Activated CD8-positive, alpha-beta T cell treated with anti-CD3 and anti-CD28 coated beads, Interleukin-2, amount 10 ng/mL, durations not matched to agents 7 days and 5 days (primary cell): Measurements from ENCODE around the gene FBLN5. TPM values are rescaled to one million over a fixed set of nuclear protein-coding genes. Genes with fewer than 3 reads are reported as not detected.
"Not testable (repeated sequence)": the region's sequence is repeated elsewhere in the genome, so short reads cannot be mapped to it uniquely, and the experiment has no call there.

Experiments
- ATAC-seq: fragments of 150-1000 bp; cut with Tn5 transposase; one replicate; pipeline ENCODE4 v1.10.0; 2021; ENCODE audit warnings: moderate library complexity
- CTCF ChIA-PET: fragments of 350-600 bp; sonication (Branson Sonifier 250); formaldehyde crosslinking; loops from one replicate; lab custom pipeline; 2021; ENCODE audit warnings: antibody characterized with exemption; lab: Charles Lee
- POLR2A ChIA-PET: fragments of 350-600 bp; sonication (Branson Sonifier 250); formaldehyde crosslinking; loops from one replicate; lab custom pipeline; 2021; ENCODE audit warnings: antibody characterized with exemption; lab: Charles Lee
- DNase-seq: peaks from one replicate; pipeline ENCODE4 v3.0.0-alpha.2; 2020
- H3K27ac Mint-ChIP-seq: one replicate; pipeline ENCODE4 v1.8.0; 2021; ENCODE audit warnings: mild to moderate bottlenecking, mixed read lengths
- H3K27me3 Mint-ChIP-seq: one replicate; pipeline ENCODE4 v1.8.0; 2021; ENCODE audit warnings: low read depth, mixed read lengths
- H3K36me3 Mint-ChIP-seq: one replicate; pipeline ENCODE4 v1.8.0; 2021; ENCODE audit warnings: low read depth, mixed read lengths
- H3K4me1 Mint-ChIP-seq: one replicate; pipeline ENCODE4 v1.8.0; 2021; ENCODE audit warnings: low read depth, mixed read lengths
- H3K4me3 Mint-ChIP-seq: one replicate; pipeline ENCODE4 v1.8.0; 2021; ENCODE audit warnings: mild to moderate bottlenecking, mixed read lengths
- H3K9me3 Mint-ChIP-seq: one replicate; pipeline ENCODE4 v1.8.0; 2022; ENCODE audit warnings: mixed read lengths; ENCODE audit not compliant: insufficient read depth
- total RNA-seq, 2 experiments: library from RNA; stranded (reverse); gene quantifications; one replicate each; pipeline ENCODE4 v1.2.3, GENCODE V29; 2021

The FBLN5 gene
- total RNA-seq, 2 experiments from 2014 or later, result 1.6 to 2.6 TPM

- DNase-seq, result no peak
- Mint-ChIP-seq H3K27ac (peak overlapping the region; percentile 9), H3K36me3 (peaks cover 77% of the 10 kb centered on the region), H3K27me3 (no peaks in the 10 kb centered on the region), H3K4me1 (peaks cover 84% of the 10 kb centered on the region), H3K9me3 (no peaks in the 10 kb centered on the region), H3K4me3 (no peak overlapping the region)
- ChIA-PET POLR2A (interaction anchor here (1.2 to 2.1 kb wide), 4 partner anchors 8 to 349 kb away, joined by 4 to 6 read pairs (median 4); partner anchors contain the start of genes PPP4R3A and TC2N), CTCF (interaction anchor here (0.8 to 1.8 kb wide), 5 partner anchors 9 to 209 kb away, joined by 4 to 6 read pairs (median 5); partner anchors contain the start of gene TC2N)
- peak; percentile 49 for ATAC-seq
These were observed 88.8 kb downstream of the FBLN5 start for GRCh38 chr14:91858536-91859275.

- Mint-ChIP-seq H3K27me3 (no peaks in the 10 kb centered on the region), H3K27ac (no peak overlapping the region), H3K4me1 (peaks cover 73% of the 10 kb centered on the region), H3K4me3 (no peak overlapping the region), H3K36me3 (peaks cover 73% of the 10 kb centered on the region), H3K9me3 (no peaks in the 10 kb centered on the region)
- ChIA-PET CTCF (interaction anchor here (1.6 kb wide), 1 partner anchor 54 kb away, joined by 5 read pairs; no protein-coding TSS in a partner anchor), POLR2A (interaction anchor here (1.2 kb wide), 1 partner anchor 9 kb away, joined by 4 read pairs; the partner anchor contains the start of gene TC2N)
- DNase-seq (no peak), ATAC-seq (no peak)
These were observed 89.9 kb downstream of the FBLN5 start for GRCh38 chr14:91857614-91858013.

- H3K27ac Mint-ChIP-seq, result no peak overlapping the region
- no peaks in the 10 kb centered on the region for H3K27me3 Mint-ChIP-seq
- H3K36me3 Mint-ChIP-seq, result peaks cover 66% of the 10 kb centered on the region
- no peak for DNase-seq
- H3K4me1 Mint-ChIP-seq, result peaks cover 45% of the 10 kb centered on the region
- CTCF ChIA-PET, result interaction anchor here (1.1 to 1.5 kb wide), 2 partner anchors 9 to 11 kb away, joined by 3 to 5 read pairs; no protein-coding TSS in a partner anchor
- no peak overlapping the region for H3K4me3 Mint-ChIP-seq
- ATAC-seq, result no peak
- POLR2A ChIA-PET, result interaction anchor here (0.5 to 1.5 kb wide), 2 partner anchors 15 to 438 kb away, joined by 3 to 4 read pairs; no protein-coding TSS in a partner anchor
- no peaks in the 10 kb centered on the region for H3K9me3 Mint-ChIP-seq
These were observed 93.1 kb downstream of the FBLN5 start for GRCh38 chr14:91854327-91854934.

- H3K4me1 Mint-ChIP-seq, result peaks cover 24% of the 10 kb centered on the region
- ATAC-seq (no peak), DNase-seq (no peak)
- H3K9me3 Mint-ChIP-seq, result no peaks in the 10 kb centered on the region
- POLR2A ChIA-PET, result no interaction called here
- H3K4me3 Mint-ChIP-seq, result no peak overlapping the region
- H3K27me3 Mint-ChIP-seq, result no peaks in the 10 kb centered on the region
- H3K36me3 Mint-ChIP-seq, result peaks cover 71% of the 10 kb centered on the region
- CTCF ChIA-PET, result interaction anchor here (0.8 to 1.4 kb wide), 2 partner anchors 12 to 48 kb away, joined by 3 to 4 read pairs; no protein-coding TSS in a partner anchor
- no peak overlapping the region for H3K27ac Mint-ChIP-seq
These were observed 95.9 kb downstream of the FBLN5 start for GRCh38 chr14:91851563-91851962.

- ATAC-seq (no peak), DNase-seq (no peak)
- Mint-ChIP-seq H3K4me3 (no peak overlapping the region), H3K36me3 (peaks cover 74% of the 10 kb centered on the region), H3K27ac (no peak overlapping the region), H3K4me1 (no peaks in the 10 kb centered on the region), H3K9me3 (no peaks in the 10 kb centered on the region), H3K27me3 (no peaks in the 10 kb centered on the region)
- CTCF ChIA-PET, result no interaction called here
- POLR2A ChIA-PET, result interaction anchor here (1.0 kb wide), 1 partner anchor 26 kb away, joined by 3 read pairs; no protein-coding TSS in a partner anchor
These were observed 98.9 kb downstream of the FBLN5 start for GRCh38 chr14:91848504-91849001.

GRCh38 chr14:91847693-91848092 lies 99.8 kb downstream of the FBLN5 start:
- H3K9me3 Mint-ChIP-seq, result no peaks in the 10 kb centered on the region
- H3K27me3 Mint-ChIP-seq, result no peaks in the 10 kb centered on the region
- ATAC-seq (no peak), DNase-seq (no peak)
- POLR2A ChIA-PET, result interaction anchor here (0.7 kb wide), 1 partner anchor 112 kb away, joined by 3 read pairs; no protein-coding TSS in a partner anchor
- H3K4me3 Mint-ChIP-seq, result no peak overlapping the region
- peaks cover 76% of the 10 kb centered on the region for H3K36me3 Mint-ChIP-seq
- H3K27ac Mint-ChIP-seq, result no peak overlapping the region
- CTCF ChIA-PET, result interaction anchor here (1.7 kb wide), 1 partner anchor 64 kb away, joined by 5 read pairs; no protein-coding TSS in a partner anchor
- H3K4me1 Mint-ChIP-seq, result no peaks in the 10 kb centered on the region

GRCh38 chr14:91845652-91846051 lies 101.8 kb downstream of the FBLN5 start:
- no peaks in the 10 kb centered on the region for H3K9me3 Mint-ChIP-seq
- DNase-seq (no peak), ATAC-seq (no peak)
- H3K36me3 Mint-ChIP-seq, result peaks cover 79% of the 10 kb centered on the region
- H3K27ac Mint-ChIP-seq, result no peak overlapping the region
- no peaks in the 10 kb centered on the region for H3K27me3 Mint-ChIP-seq
- H3K4me1 Mint-ChIP-seq, result peaks cover 12% of the 10 kb centered on the region
- no peak overlapping the region for H3K4me3 Mint-ChIP-seq
- CTCF ChIA-PET, result interaction anchor here (0.8 to 2.1 kb wide), 4 partner anchors 11 to 66 kb away, joined by 3 to 5 read pairs (median 4); partner anchors contain the start of gene TC2N
- POLR2A ChIA-PET, result interaction anchor here (0.6 to 1.4 kb wide), 5 partner anchors 11 to 312 kb away, joined by 3 to 6 read pairs (median 3); no protein-coding TSS in a partner anchor

DNA sequence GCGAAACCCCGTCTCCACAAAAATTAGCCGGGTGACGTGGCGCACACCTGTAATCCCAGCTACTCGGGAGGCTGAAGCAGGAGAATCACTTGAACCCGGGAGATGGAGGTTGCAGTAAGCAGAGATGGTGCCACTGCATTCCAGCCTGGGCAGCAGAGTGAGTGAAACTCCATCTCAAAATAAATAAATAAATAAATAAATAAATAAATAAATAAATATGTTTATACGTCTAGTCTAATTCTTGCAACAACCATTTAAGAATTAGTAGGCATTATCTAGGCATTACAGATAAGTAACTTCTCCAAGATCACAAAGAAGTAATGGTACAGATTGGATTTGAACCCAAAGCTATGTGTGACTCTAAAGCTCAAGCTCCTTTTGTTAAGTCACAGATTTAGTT lies 102.4 kb downstream of the FBLN5 start:
- not testable (repeated sequence) for H3K9me3 Mint-ChIP-seq, H3K27ac Mint-ChIP-seq, H3K4me3 Mint-ChIP-seq, DNase-seq, ATAC-seq, H3K27me3 Mint-ChIP-seq
- ChIA-PET POLR2A (interaction anchor here (0.6 to 1.4 kb wide), 6 partner anchors 11 to 312 kb away, joined by 3 to 6 read pairs (median 3); no protein-coding TSS in a partner anchor), CTCF (interaction anchor here (0.8 to 2.1 kb wide), 3 partner anchors 10 to 22 kb away, joined by 3 to 5 read pairs (median 3); partner anchors contain the start of gene TC2N)
- peaks cover 17% of the 10 kb centered on the region for H3K4me1 Mint-ChIP-seq
- peaks cover 83% of the 10 kb centered on the region for H3K36me3 Mint-ChIP-seq

DNA sequence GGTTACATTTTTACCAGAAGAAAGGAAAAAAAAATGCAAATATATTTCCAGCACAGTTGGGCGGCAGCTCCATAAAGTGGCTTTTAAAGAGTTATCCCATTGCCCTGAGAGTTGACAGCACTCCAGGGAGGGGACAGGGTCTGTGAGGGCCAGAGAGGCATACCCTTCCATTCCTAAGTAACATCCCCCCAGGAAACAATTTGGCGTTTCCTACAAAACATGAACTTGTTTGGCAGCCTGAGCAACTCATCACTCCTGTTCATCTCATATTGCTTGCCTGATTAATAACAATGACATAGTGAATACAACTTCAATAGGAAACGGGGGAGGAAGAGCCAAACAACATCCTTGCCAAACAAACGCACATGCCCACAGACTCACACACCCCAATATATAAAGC lies 103.5 kb downstream of the FBLN5 start:
- Mint-ChIP-seq H3K27ac (no peak overlapping the region), H3K36me3 (peaks cover 87% of the 10 kb centered on the region), H3K4me3 (no peak overlapping the region), H3K9me3 (peaks cover 3% of the 10 kb centered on the region), H3K27me3 (no peaks in the 10 kb centered on the region), H3K4me1 (peaks cover 25% of the 10 kb centered on the region)
- ATAC-seq (no peak), DNase-seq (no peak)
- ChIA-PET CTCF (no interaction called here), POLR2A (no interaction called here)

- DNase-seq (no peak), ATAC-seq (no peak)
- Mint-ChIP-seq H3K4me1 (peaks cover 27% of the 10 kb centered on the region), H3K27me3 (no peaks in the 10 kb centered on the region), H3K9me3 (peaks cover 3% of the 10 kb centered on the region), H3K4me3 (no peak overlapping the region), H3K36me3 (peaks cover 85% of the 10 kb centered on the region), H3K27ac (no peak overlapping the region)
- CTCF ChIA-PET, result interaction anchor here (0.7 to 1.0 kb wide), 2 partner anchors 11 to 68 kb away, joined by 3 read pairs; no protein-coding TSS in a partner anchor
- POLR2A ChIA-PET, result no interaction called here
These were observed 104.1 kb downstream of the FBLN5 start for GRCh38 chr14:91843437-91843836.

GRCh38 chr14:91841065-91841464 lies 106.4 kb downstream of the FBLN5 start:
- POLR2A ChIA-PET, result interaction anchor here (0.9 kb wide), 1 partner anchor 29 kb away, joined by 6 read pairs; no protein-coding TSS in a partner anchor
- no peak for ATAC-seq
- Mint-ChIP-seq H3K27me3 (peaks cover 3% of the 10 kb centered on the region), H3K36me3 (peaks cover 74% of the 10 kb centered on the region), H3K27ac (no peak overlapping the region), H3K9me3 (peaks cover 3% of the 10 kb centered on the region), H3K4me3 (no peak overlapping the region), H3K4me1 (peaks cover 46% of the 10 kb centered on the region)
- CTCF ChIA-PET, result no interaction called here
- no peak for DNase-seq
